SIG-M5 treated with dmso at 0.1 percent for 504 hours (cell line): ENCODE results near the gene KASH5.

ENCODE experiments used
- DNase-seq: peaks from one replicate; lab custom pipeline; 2025; ENCODE audit not compliant: unreplicated experiment; lab: John Stamatoyannopoulos, UW

Gene KASH5

GRCh38 chr19:49395581-49396407 lies 7.7 kb downstream of the KASH5 start:
- DNase-seq = no peak

- no peak for DNase-seq
Measured at GRCh38 chr19:49396738-49397505, 8.9 kb downstream of the KASH5 start.

- no peak for DNase-seq
Measured at GRCh38 chr19:49398001-49398615, 10.1 kb downstream of the KASH5 start.

- DNase-seq = no peak
Measured at GRCh38 chr19:49398931-49399330, 10.9 kb downstream of the KASH5 start.

GRCh38 chr19:49400029-49400428 lies 12.0 kb downstream of the KASH5 start:
- no peak for DNase-seq

- no peak for DNase-seq
Measured at GRCh38 chr19:49403404-49404187, 15.5 kb downstream of the KASH5 start.

GRCh38 chr19:49407079-49407478 lies 19.0 kb downstream of the KASH5 start:
- no peak for DNase-seq

GRCh38 chr19:49407482-49408015 lies 19.5 kb downstream of the KASH5 start:
- no peak for DNase-seq

- DNase-seq = no peak
Measured at GRCh38 chr19:49408816-49409440, 20.9 kb downstream of the KASH5 start.

GRCh38 chr19:49409441-49410029 lies 21.5 kb downstream of the KASH5 start:
- peak; percentile 56 for DNase-seq

GRCh38 chr19:49411681-49412326 lies 23.8 kb downstream of the KASH5 start:
- no peak for DNase-seq

GRCh38 chr19:49413348-49413747 lies 25.3 kb downstream of the KASH5 start:
- no peak for DNase-seq

- DNase-seq = no peak
Measured at GRCh38 chr19:49414256-49414655, 26.2 kb downstream of the KASH5 start.

GRCh38 chr19:49415102-49415809 lies 27.2 kb downstream of the KASH5 start:
- no peak for DNase-seq

GRCh38 chr19:49415810-49416200 lies 27.8 kb downstream of the KASH5 start:
- no peak for DNase-seq

- no peak for DNase-seq
Measured at GRCh38 chr19:49417088-49417487, 29.0 kb downstream of the KASH5 start.

GRCh38 chr19:49418511-49418910 lies 30.5 kb downstream of the KASH5 start:
- no peak for DNase-seq

- DNase-seq = no peak
Measured at GRCh38 chr19:49419173-49419572, 31.1 kb downstream of the KASH5 start.

- DNase-seq = no peak
Measured at GRCh38 chr19:49420227-49420626, 32.2 kb downstream of the KASH5 start.
